Keratinocyte (primary cell): ENCODE measurements around the gene GRAMD2A.

Source experiments
- EZH2 ChIP-seq: IDR thresholded peaks from one replicate; pipeline ENCODE4 v1.6.1; 2012; ENCODE audit warnings: inconsistent platforms, mild to moderate bottlenecking, low read length, moderate library complexity
- TF ChIP-seq, protein P1 (sequence below), 3 experiments: IDR thresholded peaks in 1 of 3; conservative IDR thresholded peaks in 1 of 3; optimal IDR thresholded peaks in 1 of 3; 2 replicates in 2 of 3; 3 replicates in 1 of 3; pipeline versions ENCODE3 to v1.5.1; 2011; ENCODE audit warnings: low read length in 3 of 3, mild to moderate bottlenecking in 3 of 3, moderate library complexity in 2 of 3, control low read depth in 1 of 3, inconsistent platforms in 1 of 3; ENCODE audit not compliant: insufficient read depth in 2 of 3; ENCODE audit errors: extremely low read depth in 1 of 3

DNA sequence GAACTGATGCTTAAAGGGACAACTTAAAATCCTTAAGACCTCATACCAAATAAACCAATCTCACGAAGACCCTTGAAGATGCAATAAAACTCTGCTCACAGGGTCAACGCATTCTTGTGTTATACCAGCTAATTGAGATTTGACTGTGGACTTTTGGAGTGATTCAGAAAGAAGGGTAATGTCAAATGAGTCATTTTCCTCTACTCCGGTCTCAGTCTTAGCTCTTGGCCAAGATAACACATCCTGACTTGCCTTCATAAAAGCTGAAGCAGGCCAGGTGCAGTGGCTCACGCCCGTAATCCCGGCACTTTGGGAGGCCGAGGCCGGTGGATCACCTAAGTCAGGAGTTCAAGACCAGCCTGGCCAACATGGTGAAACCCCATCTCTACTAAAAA, 29.6 kb upstream of the GRAMD2A start:
- TF ChIP-seq, protein P1, sequence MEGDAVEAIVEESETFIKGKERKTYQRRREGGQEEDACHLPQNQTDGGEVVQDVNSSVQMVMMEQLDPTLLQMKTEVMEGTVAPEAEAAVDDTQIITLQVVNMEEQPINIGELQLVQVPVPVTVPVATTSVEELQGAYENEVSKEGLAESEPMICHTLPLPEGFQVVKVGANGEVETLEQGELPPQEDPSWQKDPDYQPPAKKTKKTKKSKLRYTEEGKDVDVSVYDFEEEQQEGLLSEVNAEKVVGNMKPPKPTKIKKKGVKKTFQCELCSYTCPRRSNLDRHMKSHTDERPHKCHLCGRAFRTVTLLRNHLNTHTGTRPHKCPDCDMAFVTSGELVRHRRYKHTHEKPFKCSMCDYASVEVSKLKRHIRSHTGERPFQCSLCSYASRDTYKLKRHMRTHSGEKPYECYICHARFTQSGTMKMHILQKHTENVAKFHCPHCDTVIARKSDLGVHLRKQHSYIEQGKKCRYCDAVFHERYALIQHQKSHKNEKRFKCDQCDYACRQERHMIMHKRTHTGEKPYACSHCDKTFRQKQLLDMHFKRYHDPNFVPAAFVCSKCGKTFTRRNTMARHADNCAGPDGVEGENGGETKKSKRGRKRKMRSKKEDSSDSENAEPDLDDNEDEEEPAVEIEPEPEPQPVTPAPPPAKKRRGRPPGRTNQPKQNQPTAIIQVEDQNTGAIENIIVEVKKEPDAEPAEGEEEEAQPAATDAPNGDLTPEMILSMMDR (optimal IDR thresholded peaks at IDR 0.05 in 1 of 3, IDR thresholded peaks at IDR 0.05 in 1 of 3, conservative IDR thresholded peaks at IDR 0.05 in 1 of 3; ENCODE audit: extremely low read depth in 1 of 3, insufficient read depth in 2 of 3, low read length in 3 of 3): no peak
- TF ChIP-seq EZH2: no peak
